HG02610 (cell line): ENCODE results near the gene DOK5.

ENCODE experiments used
- ATAC-seq: cut with Tn5 transposase; IDR thresholded peaks from one replicate; pipeline ENCODE4 v1.9.1; 2021; ENCODE audit warnings: mild to moderate bottlenecking, moderate library complexity; ENCODE audit not compliant: unreplicated experiment

The DOK5 gene

DNA sequence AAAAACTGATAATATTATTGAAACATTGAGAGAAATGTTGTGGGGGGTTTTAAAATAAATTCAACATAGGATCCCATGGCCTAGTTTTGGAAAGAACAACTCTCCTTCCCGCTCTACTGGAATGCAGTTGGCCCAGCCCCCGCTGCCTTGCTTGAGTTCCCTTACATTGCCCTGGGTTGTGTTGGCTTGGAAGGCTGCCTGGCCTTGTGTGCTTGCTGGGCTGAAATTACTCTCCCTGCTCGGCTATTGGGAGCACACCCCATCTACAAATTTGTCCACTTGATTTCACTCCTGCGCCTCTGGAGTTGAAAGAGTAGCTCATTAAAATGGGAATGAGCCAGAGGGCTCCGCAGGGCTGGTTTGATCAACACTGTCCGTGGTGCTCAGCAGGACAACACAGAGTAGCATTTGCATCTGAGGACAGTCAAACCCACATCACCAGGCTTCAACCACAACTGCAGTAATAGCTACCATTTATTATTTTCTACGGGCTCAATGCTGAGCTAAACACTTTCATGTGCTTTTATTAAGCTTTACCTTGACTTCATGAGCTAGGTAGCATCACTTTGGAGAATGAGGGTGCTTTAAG, 35.2 kb downstream of the DOK5 start:
- no peak for ATAC-seq

DNA sequence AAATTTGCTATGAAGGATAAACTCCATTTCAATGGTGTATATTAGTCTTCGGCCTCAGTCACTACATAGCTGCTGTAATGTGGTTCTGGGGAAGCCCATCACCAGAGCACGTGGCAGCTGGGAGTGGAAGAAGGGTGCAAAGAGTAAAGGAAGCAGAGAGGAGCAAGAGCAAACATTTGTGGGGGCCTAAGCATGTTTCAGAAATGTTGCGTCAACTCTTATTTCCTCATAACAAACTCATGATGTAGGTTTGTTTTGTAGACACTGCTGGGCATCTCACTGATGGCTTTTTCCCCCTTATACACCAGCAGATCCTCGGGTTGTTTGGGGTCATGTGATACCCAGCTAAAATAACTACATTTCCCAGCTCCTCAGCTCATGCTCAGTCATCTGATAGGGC, 37.3 kb downstream of the DOK5 start:
- no peak for ATAC-seq

- no peak for ATAC-seq
Measured at GRCh38 chr20:54514028-54514607, 38.7 kb downstream of the DOK5 start.

DNA sequence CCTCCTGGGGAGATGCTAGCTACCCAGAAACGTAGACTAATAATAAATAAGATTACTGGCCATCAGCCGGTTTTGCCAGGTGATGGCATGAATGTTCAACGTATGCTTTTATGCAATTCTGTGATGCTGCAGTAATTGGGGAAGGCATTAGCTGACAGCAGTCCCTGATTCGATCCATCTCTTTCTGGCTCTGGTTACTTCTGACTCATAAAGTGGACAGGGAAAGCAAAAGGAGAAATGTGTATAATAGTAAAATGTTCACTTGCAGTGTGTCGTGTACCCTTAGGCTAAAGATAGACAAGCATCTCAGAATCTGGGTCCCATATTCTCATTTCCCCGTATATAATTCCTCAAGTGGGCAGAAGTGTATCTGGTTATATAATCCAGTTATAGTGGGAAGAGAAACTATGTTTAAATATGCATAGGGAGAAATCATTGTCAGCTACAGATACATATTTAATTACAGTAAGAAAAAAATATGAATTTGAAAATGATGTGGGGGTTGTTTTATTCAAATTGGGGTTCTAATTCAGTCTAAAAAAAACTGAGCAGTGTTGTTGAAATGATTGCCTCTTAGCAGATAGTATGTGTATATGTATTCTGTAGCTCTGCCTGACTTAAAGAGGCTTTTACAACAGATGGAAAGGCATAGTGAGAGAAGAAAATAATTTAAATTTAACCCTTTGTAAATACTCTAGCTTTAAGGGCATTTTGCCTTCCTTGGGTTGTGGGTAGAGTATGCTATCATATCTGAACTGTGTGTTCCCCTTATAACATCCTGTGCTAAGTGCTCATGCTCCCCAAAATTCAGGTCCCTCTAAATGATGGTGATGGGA, 40.6 kb downstream of the DOK5 start:
- no peak for ATAC-seq

- ATAC-seq: no peak
Measured at GRCh38 chr20:54517241-54517975, 42.0 kb downstream of the DOK5 start.

- no peak for ATAC-seq
Measured at GRCh38 chr20:54524849-54525248, 49.5 kb downstream of the DOK5 start.

- no peak for ATAC-seq
Measured at GRCh38 chr20:54525916-54526590, 50.7 kb downstream of the DOK5 start.

- ATAC-seq: no peak
Measured at GRCh38 chr20:54526801-54527200, 51.4 kb downstream of the DOK5 start.

GRCh38 chr20:54532573-54532972, 57.2 kb downstream of the DOK5 start:
- ATAC-seq: no peak

DNA sequence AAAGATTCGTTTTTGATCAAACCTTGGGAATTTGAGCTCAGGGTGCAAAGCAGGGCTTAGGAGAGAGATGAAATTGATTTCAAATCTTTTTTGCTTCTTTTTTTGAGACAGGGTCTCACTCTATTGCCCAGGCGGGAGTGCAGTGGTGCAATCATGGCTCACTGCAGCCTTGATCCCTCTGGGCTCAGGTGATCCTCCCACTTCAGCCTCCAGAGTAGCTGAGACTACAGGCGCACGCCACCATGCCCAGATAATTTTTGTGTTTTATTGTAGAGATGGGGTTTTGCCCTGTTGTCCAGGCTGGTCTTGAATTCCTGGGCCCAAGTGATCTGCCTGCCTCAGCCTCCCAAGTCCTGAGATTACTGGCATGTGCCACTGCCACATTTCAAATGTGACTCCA, 58.7 kb downstream of the DOK5 start:
- ATAC-seq: no peak

DNA sequence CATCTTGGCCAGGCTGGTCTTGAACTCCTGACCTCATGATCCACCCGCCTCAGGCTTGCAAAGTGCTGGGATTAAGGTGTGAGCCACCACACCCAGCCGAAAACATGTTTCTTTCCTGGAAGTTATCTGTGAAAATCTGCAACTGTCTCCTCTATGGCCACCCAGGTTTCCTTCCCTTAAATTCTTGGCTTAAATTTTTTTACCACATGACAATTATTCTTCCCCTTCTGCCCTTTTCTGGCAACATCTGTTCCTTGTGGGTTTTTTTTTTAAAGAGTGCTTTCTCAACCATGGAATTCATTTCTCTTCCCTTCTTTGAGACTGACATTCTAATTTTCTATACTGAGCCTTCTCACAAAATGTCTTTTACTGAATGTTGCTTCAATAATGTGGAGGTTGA, 59.6 kb downstream of the DOK5 start:
- no peak for ATAC-seq

DNA sequence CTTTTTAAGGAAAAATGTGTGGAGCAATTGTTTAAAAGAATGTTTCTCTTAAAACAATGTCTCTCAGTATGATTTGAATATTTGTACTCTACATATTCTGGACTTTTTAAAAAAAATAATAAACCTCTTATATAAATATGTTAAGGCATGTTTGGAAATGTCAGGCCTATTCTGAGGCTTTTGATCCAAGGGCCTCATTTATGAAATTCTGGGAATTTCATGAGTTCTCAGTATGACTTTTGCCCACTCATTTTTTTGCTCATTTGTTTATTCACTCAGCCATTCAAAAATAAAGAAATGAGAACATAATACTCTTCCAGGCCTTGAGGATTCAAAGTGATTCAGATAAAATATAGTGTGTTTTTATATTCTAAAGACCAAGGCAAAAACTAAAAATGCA, 60.4 kb downstream of the DOK5 start:
- no peak for ATAC-seq

DNA sequence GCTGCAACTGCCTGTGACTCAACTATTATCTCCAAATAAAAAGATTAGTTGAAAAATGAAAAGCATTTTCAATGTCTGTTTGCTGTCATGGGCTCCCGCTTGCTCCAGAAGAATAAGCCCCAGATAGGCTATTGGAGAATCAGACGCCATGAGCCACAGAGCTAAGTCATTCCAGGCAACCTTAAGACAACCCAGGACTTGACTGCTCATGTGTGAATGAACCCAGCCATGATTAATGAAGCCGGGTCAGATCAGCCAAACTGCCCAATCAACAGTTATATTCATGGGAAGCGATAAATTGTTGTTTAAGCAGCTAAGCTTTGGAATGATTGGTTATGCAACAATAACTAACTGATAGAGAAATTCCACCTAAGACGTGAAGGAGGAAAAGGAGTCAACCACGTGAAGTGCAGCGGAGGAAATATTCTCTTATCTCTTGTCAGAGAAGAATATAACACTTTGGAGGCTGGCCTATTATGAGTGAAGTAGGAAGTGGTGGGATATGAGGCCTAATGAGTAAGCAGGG, 64.2 kb downstream of the DOK5 start:
- ATAC-seq: no peak

DNA sequence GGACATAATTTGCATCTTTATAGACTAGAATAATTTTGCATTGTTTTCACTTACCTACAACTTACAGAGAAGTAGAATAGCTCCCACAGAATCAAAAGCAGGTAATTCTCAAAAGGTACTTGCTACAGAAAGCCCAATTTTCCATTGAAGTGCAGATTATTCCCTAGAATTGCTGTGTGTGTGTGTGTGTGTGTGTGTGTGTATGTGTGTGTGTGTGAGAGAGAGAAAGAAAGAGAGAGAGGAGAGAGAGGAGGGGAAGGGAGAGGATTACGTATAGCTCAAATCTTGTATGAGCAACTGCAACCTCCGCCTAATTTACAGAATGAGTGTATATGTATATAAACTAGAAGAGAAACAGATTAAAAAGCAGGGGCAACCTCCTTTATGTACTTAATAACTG, 68.0 kb downstream of the DOK5 start:
- ATAC-seq: no peak

DNA sequence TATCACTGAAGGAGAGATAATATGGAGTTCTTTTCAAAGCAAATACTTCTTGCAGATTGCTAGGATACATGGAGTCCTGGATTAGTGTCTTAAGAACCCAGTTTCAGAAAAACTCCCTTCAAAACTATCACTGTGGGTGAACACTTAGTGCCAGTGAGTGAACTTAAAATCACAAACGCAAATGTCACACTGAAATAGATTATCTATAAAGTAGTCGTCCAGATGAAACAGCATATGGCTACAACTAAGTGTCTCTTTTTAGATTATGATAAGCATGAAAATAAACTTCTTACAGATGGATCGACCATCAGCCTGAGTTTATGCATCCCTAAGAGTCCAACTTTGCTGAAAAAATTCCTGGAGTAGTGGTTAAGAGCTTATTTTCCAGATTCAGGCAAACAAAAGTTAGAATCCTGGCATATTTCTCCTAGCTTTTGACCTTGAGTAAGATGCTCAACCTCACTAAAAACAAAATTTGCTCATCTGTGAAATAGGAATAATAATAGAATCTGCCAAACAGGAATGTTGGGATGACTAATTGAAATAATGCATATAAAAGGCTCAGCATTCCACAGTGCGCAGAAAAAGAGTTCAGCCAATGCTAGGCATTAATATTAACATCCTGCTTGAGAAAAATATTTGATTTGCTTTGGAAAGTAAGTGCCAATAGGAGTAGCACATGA, 70.4 kb downstream of the DOK5 start:
- no peak for ATAC-seq

DNA sequence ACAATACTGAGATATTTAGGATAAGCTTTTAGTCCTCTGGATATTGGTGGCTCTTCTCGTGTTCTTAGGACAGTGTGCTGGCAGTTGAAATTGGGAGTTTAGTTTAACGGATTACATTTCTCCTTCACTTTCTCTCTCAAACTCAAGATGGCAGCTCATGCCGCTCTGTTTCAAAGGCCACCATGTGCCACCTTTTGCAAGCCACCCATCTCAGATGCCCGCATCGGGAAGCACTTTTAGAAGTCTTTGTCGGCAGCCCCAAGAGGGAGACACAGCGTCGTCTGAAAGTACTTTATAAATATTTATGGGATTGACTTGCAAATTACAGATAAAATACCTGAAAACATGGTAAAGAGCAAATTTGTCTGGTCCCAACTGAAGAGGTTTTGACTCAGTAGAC, 73.5 kb downstream of the DOK5 start:
- no peak for ATAC-seq

DNA sequence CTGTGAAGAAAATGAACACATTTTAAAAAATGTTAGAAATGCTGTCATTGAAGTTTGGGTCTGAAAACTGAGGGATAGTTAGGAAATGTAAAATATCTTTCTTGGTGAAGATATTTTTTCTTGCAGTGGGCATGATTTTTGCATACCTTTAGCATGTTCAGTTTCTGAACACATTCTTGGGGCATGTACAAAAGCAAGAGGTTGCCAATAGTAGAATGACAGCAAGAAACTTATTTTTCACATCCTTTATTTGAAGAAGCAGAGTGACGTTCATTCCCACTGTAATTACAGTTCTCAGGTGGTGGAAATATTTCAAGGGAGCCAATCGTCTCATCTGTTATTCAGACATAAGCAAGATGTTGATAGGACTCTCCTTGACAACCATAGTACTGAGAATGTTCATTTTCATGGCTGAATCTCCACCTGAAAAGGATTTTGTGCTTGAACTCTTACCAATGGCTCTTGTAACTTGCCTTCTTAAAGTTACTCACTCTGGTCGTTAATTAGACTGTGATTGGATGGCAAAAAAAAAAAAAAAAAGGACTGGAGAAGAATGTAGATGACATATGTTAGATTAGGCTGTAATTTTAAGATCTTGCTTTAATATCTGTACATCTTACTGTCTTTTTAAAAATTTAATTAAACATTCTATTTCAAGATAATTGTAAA, 74.4 kb downstream of the DOK5 start:
- ATAC-seq: no peak

- no peak for ATAC-seq
Measured at GRCh38 chr20:54550776-54551396, 75.5 kb downstream of the DOK5 start.

DNA sequence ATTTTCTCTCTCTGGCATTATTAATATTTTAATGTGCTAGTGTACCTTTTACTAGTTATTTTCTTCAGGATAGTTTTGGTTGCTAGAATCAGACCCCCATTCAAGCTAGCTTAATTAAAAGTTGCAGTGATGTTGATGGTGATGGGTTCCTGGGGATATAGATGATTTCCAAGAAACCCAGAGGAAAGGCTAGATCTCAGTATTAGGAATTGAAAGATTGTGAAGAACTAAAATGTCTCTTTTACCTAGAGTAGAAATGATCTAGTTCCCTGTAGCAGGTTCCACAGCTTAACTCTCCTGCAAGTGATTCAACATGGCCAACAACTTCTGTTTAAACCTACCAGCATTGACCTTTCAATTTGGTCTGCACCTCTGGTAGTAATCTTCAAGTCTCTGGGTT, 78.6 kb downstream of the DOK5 start:
- ATAC-seq: no peak
